ENCODE measurements around the gene ANGEL2.

ANGEL2 gene

GRCh38 chr1:212950243-212951125 lies 65.2 kb downstream of the ANGEL2 start, which contains the start of gene VASH2:
Gene VASH2 (plus strand): TSS chr1:212950541. CDS start chr1:212951543, 1,002 bp downstream.
- Histone ChIP-seq H3K36me3 (ENCODE audit: control insufficient read depth in 1 of 2, insufficient read depth in 2 of 2, low read length in 2 of 2) (no peaks in the 10 kb centered on the region), H3K4me3 (ENCODE audit: low read depth in 1 of 2, low read length in 2 of 2) (peak within 1 kb of the TSS; percentile 66 to 84), H3K9me3 (ENCODE audit: control insufficient read depth in 1 of 2, low read length in 2 of 2) (no peaks in the 10 kb centered on the region), H3K4me1 (ENCODE audit: control insufficient read depth in 1 of 2, insufficient read depth in 2 of 2, low read length in 2 of 2) (peaks cover 0 to 13% of the 10 kb centered on the region in 2 donors), H3K27ac (ENCODE audit: low read length) (no peak within 1 kb of the TSS), H3K27me3 (ENCODE audit: low read depth, low read length) (peaks cover 10% of the 10 kb centered on the region)

DNA sequence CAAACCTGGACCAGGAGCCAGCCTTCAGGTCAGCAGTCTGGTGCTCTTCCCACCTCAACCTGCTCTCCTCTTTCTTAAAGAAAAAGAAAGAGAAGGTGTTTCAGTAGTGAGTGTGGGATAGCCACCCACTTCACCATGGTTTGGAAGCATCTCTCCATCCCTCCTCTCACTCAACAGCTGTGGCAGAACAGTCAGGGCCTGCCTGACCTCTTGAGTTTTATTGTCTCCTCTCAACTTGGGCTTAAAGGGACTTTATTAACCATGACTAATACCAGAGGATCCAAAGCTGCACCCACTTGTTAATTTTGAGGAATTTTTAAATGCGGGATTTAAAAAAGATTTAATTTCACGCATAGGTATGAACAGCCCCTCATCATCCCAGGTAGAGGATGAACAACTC lies 65.9 kb downstream of the ANGEL2 start:
- Histone ChIP-seq H3K4me3 (ENCODE audit: low read depth in 1 of 2, low read length in 2 of 2) (peak overlapping the region; percentile 66 to 84), H3K27ac (ENCODE audit: low read length) (no peak overlapping the region), H3K27me3 (ENCODE audit: low read depth, low read length) (peaks cover 10% of the 10 kb centered on the region), H3K36me3 (ENCODE audit: control insufficient read depth in 1 of 2, insufficient read depth in 2 of 2, low read length in 2 of 2) (no peaks in the 10 kb centered on the region), H3K9me3 (ENCODE audit: control insufficient read depth in 1 of 2, low read length in 2 of 2) (no peaks in the 10 kb centered on the region), H3K4me1 (ENCODE audit: control insufficient read depth in 1 of 2, insufficient read depth in 2 of 2, low read length in 2 of 2) (peaks cover 0 to 13% of the 10 kb centered on the region in 2 donors)

GRCh38 chr1:212946872-212947271 lies 68.8 kb downstream of the ANGEL2 start:
- no peaks in the 10 kb centered on the region for H3K36me3 ChIP-seq (ENCODE audit: control insufficient read depth in 1 of 2, insufficient read depth in 2 of 2, low read length in 2 of 2)
- H3K9me3 ChIP-seq (ENCODE audit: control insufficient read depth in 1 of 2, low read length in 2 of 2): no peaks in the 10 kb centered on the region
- peaks cover 0 to 9% of the 10 kb centered on the region in 2 donors for H3K4me1 ChIP-seq (ENCODE audit: control insufficient read depth in 1 of 2, insufficient read depth in 2 of 2, low read length in 2 of 2)
- no peak overlapping the region for H3K27ac ChIP-seq (ENCODE audit: low read length)
- no peak overlapping the region for H3K4me3 ChIP-seq (ENCODE audit: low read depth in 1 of 2, low read length in 2 of 2)
- H3K27me3 ChIP-seq (ENCODE audit: low read depth, low read length): peaks cover 10% of the 10 kb centered on the region

DNA sequence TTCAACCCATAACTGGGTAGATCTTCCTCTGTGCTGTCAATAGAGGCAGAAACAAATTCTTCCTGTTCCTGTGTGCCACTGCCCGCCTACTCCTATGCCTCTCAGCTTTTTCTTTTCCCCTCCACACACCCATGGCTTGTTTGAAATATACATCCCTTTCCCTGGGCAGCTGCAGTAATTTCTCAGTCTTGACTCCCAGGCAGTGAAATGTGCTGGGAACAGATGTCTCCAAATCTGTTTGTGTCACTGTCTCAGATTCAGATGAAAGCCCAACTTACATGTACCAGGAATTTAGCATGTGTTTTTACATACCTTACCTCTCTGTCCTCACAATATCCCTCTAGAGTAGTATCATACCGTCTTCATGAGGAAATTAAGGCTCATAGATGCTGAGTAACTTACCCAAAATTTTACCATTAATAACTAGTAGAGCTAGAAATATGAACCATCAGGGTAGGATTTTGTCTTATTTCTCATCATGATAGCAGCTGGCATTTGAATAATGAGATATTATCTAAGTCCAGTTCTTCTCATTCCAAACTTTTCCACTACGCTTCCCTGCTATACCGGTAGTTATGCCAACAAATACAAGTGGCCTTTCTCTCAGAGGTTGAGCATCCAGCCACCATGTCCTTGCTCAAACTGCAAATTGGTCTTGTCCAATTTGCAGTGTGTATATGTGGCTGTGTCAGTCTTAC lies 70.1 kb downstream of the ANGEL2 start:
- H3K36me3 ChIP-seq (ENCODE audit: control insufficient read depth in 1 of 2, insufficient read depth in 2 of 2, low read length in 2 of 2): no peaks in the 10 kb centered on the region
- no peaks in the 10 kb centered on the region for H3K4me1 ChIP-seq (ENCODE audit: control insufficient read depth in 1 of 2, insufficient read depth in 2 of 2, low read length in 2 of 2)
- H3K9me3 ChIP-seq (ENCODE audit: control insufficient read depth in 1 of 2, low read length in 2 of 2): peaks cover 0 to 2% of the 10 kb centered on the region in 2 donors
- H3K4me3 ChIP-seq (ENCODE audit: low read depth in 1 of 2, low read length in 2 of 2): no peak overlapping the region
- H3K27ac ChIP-seq (ENCODE audit: low read length): no peak overlapping the region
- peaks cover 10% of the 10 kb centered on the region for H3K27me3 ChIP-seq (ENCODE audit: low read depth, low read length)

DNA sequence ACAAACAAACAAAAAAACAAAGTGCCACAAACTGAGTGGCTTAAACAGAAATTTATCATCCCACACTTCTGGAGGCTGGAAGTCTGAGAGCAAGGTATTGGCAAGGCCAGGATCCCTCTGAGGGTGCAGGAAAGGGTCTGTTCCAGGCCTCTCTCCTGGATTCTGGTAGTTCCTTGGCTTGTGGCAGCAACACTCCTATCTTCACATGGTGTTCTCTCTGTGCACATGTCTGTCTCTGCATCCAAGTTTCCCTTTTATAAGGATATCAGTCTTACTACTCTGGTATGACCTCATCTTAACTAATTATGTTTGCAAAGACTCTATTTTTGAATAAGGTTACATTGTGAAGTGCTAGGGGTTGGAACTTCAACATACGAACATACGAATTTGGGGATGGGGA lies 70.6 kb downstream of the ANGEL2 start:
- H3K9me3 ChIP-seq (ENCODE audit: control insufficient read depth in 1 of 2, low read length in 2 of 2): peaks cover 0 to 2% of the 10 kb centered on the region in 2 donors

GRCh38 chr1:212944229-212944901 lies 71.3 kb downstream of the ANGEL2 start:
- H3K27ac ChIP-seq (ENCODE audit: low read length): no peak overlapping the region
- peaks cover 0 to 2% of the 10 kb centered on the region in 2 donors for H3K9me3 ChIP-seq (ENCODE audit: control insufficient read depth in 1 of 2, low read length in 2 of 2)
- no peaks in the 10 kb centered on the region for H3K36me3 ChIP-seq (ENCODE audit: control insufficient read depth in 1 of 2, insufficient read depth in 2 of 2, low read length in 2 of 2)
- no peak overlapping the region for H3K4me3 ChIP-seq (ENCODE audit: low read depth in 1 of 2, low read length in 2 of 2)
- H3K4me1 ChIP-seq (ENCODE audit: control insufficient read depth in 1 of 2, insufficient read depth in 2 of 2, low read length in 2 of 2): no peaks in the 10 kb centered on the region
- H3K27me3 ChIP-seq (ENCODE audit: low read depth, low read length): peaks cover 3% of the 10 kb centered on the region

More for the DNA sequence above, 70.6 kb downstream of the ANGEL2 start:
- no peaks in the 10 kb centered on the region for H3K36me3 ChIP-seq (ENCODE audit: control insufficient read depth in 1 of 2, insufficient read depth in 2 of 2, low read length in 2 of 2)
- no peak overlapping the region for H3K27ac ChIP-seq (ENCODE audit: low read length)
- peaks cover 10% of the 10 kb centered on the region for H3K27me3 ChIP-seq (ENCODE audit: low read depth, low read length)
- H3K4me3 ChIP-seq (ENCODE audit: low read depth in 1 of 2, low read length in 2 of 2): no peak overlapping the region
- H3K4me1 ChIP-seq (ENCODE audit: control insufficient read depth in 1 of 2, insufficient read depth in 2 of 2, low read length in 2 of 2): no peaks in the 10 kb centered on the region

GRCh38 chr1:212943393-212943710 lies 72.3 kb downstream of the ANGEL2 start:
- Histone ChIP-seq H3K27ac (ENCODE audit: low read length) (no peak overlapping the region), H3K36me3 (ENCODE audit: control insufficient read depth in 1 of 2, insufficient read depth in 2 of 2, low read length in 2 of 2) (no peaks in the 10 kb centered on the region), H3K27me3 (ENCODE audit: low read depth, low read length) (no peaks in the 10 kb centered on the region), H3K4me1 (ENCODE audit: control insufficient read depth in 1 of 2, insufficient read depth in 2 of 2, low read length in 2 of 2) (no peaks in the 10 kb centered on the region), H3K9me3 (ENCODE audit: control insufficient read depth in 1 of 2, low read length in 2 of 2) (peaks cover 0 to 2% of the 10 kb centered on the region in 2 donors), H3K4me3 (ENCODE audit: low read depth in 1 of 2, low read length in 2 of 2) (no peak overlapping the region)

DNA sequence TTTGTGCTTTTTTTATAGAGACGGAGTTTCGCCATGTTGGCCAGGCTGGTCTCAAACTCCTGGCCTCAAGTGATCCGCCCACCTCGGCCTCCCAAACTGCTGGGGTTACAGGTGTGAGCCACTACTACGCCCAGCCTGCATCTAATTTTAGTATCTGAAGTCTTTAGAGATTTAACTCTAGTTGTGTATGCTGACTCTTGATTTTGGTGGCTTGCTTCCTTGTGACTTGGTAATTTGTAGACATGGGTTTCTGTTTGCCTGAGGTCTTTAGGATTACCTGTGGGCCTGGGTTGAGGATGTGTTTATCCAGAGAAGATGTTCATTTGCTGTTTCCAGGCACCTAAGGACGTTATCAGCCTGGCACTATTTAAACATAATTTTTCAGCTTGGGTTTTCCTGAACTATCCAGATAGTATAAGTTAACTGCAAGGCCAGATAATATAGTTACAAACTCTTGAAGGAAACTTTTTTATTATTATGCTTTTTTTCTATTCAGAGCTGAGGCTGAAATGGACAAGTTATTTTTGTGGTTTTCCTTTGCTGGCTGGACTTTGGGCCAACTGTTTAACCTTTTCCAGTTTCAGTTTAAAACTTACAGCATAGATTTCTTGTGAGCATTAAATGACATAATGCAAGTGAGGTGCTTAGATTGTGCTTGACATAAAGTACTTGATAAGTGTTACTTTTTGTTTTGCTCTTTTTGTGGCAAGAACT lies 72.8 kb downstream of the ANGEL2 start:
- Histone ChIP-seq H3K36me3 (ENCODE audit: control insufficient read depth in 1 of 2, insufficient read depth in 2 of 2, low read length in 2 of 2) (no peaks in the 10 kb centered on the region), H3K4me1 (ENCODE audit: control insufficient read depth in 1 of 2, insufficient read depth in 2 of 2, low read length in 2 of 2) (no peaks in the 10 kb centered on the region), H3K4me3 (ENCODE audit: low read depth in 1 of 2, low read length in 2 of 2) (no peak overlapping the region), H3K9me3 (ENCODE audit: control insufficient read depth in 1 of 2, low read length in 2 of 2) (peaks cover 0 to 2% of the 10 kb centered on the region in 2 donors), H3K27ac (ENCODE audit: low read length) (no peak overlapping the region), H3K27me3 (ENCODE audit: low read depth, low read length) (no peaks in the 10 kb centered on the region)

Measured in muscle layer of duodenum (tissue), 2 donors.